Activated CD4-positive, alpha-beta T cell treated with anti-CD3 and anti-CD28 coated beads, Interleukin-2, amount 10 ng/mL, durations not matched to agents 24 days and 14 days (primary cell): Measurements from ENCODE around the gene KIF3A. TPM values are rescaled to one million over a fixed set of nuclear protein-coding genes. Genes with fewer than 3 reads are reported as not detected.

ENCODE experiments used
- DNase-seq: peaks from one replicate; pipeline ENCODE4 v3.0.0; 2022
- H3K27ac Mint-ChIP-seq: one replicate; pipeline ENCODE4 v1.8.0; 2022; ENCODE audit warnings: mild to moderate bottlenecking, mixed read lengths
- H3K27me3 Mint-ChIP-seq: one replicate; pipeline ENCODE4 v1.8.0; 2022; ENCODE audit warnings: mixed read lengths
- H3K36me3 Mint-ChIP-seq: one replicate; pipeline ENCODE4 v1.8.0; 2022; ENCODE audit warnings: low read depth, mild to moderate bottlenecking, mixed read lengths
- H3K4me1 Mint-ChIP-seq: one replicate; pipeline ENCODE4 v1.8.0; 2021; ENCODE audit warnings: mixed read lengths
- H3K4me3 Mint-ChIP-seq: one replicate; pipeline ENCODE4 v1.8.0; 2022; ENCODE audit warnings: mild to moderate bottlenecking, moderate library complexity, mixed read lengths
- H3K9me3 Mint-ChIP-seq: one replicate; pipeline ENCODE4 v1.8.0; 2021; ENCODE audit warnings: mixed read lengths
- intact Hi-C: fragments of 100-400 bp; cut with micrococcal nuclease; formaldehyde crosslinking; loops from one replicate; pipeline ENCODE4 v1.15.1; 2023
- total RNA-seq: library from RNA; stranded (reverse); gene quantifications from 2 replicates; pipeline ENCODE4 v1.2.3, GENCODE V29; 2022

Gene KIF3A
- total RNA-seq: 44.2 and 51.9 TPM in 2 replicates

DNA sequence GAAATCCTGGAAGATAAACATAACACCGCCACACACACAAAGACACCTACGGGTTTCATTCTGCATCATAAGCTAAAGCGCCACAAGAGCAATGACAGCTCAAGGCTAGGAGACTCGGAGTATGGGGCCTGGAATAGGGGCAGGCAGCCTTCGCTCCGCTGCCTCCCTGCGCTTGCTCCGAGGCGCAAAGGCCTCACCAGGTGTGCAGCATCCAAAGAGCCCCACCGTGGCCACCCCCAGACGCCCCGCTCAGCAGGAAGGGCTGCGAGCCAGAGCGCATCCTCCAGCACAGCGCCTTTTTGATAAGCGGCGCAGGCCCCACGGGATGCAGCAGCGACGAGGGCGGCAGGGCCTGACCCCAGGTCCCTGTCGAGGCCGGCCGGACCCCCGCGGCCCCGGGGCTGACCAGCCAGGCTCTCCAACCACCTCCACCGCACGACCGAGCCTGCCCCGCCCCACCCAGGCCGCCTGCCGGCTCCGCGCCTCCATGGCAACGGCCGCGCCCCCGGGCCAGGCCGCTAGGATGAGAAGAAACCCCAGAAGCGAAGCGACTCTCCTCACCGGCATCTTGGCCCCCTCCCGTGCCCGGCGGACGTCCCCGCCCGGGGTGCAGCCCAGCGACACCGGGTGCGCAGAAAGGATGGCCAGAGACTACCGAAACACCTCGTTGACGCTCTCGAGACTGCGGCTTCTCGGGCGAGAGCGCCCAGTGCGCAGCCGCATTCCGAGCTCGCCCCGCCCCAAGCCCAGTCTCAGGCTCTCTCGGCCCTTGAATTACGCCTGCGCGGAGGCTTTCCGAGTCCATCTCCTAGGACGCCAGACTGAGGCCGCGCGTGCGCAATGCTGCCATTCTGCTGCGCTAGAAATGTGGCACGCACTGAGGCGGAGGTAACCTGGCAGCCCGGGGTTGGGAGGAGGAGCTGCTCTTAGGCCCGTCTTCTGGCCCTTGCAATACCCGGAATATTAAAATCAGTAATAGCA is at the start of gene KIF3A:
TSS of gene KIF3A (minus strand) at position 694 of the 981 bp plus-strand sequence. CDS start at position 567, 127 bp downstream.
- Mint-ChIP-seq H3K27ac (peak within 1 kb of the TSS; percentile 92), H3K36me3 (peaks cover 20% of the 10 kb centered on the region), H3K27me3 (peaks cover 17% of the 10 kb centered on the region), H3K4me3 (peak within 1 kb of the TSS; percentile 91), H3K4me1 (peaks cover 40% of the 10 kb centered on the region), H3K9me3 (no peaks in the 10 kb centered on the region)
- DNase-seq: peak; percentile 100
- intact Hi-C loops: loop anchor here (1.0 to 10.0 kb wide), 11 partner anchors 10 to 350 kb away; partner anchors contain the start of genes CCNI2, GDF9, SEPTIN8 and UQCRQ

DNA sequence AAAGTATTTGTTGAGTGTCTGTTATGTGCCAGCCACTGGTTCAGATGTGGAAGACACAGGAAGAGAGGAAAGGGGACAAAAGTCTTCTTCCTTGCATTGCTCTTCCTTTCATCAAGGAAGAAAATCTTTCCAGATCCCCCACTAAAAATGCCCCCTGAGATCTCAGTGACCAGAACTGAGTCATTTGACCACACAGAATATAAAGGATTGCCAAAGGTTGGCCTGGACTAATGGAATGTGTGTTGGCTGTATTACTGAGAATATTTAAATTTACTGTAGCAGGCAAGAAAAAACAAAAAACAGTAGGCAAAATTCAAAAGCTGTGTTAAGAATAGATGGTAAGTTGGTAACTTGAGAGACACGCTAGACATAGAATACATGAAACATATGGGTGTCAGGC is 49.7 kb upstream of the KIF3A start:
- no peak for DNase-seq
- intact Hi-C loops: no loop called here
- Mint-ChIP-seq H3K36me3 (no peaks in the 10 kb centered on the region), H3K27me3 (peaks cover 24% of the 10 kb centered on the region), H3K4me1 (peaks cover 7% of the 10 kb centered on the region), H3K4me3 (no peak overlapping the region), H3K9me3 (no peaks in the 10 kb centered on the region), H3K27ac (no peak overlapping the region)

DNA sequence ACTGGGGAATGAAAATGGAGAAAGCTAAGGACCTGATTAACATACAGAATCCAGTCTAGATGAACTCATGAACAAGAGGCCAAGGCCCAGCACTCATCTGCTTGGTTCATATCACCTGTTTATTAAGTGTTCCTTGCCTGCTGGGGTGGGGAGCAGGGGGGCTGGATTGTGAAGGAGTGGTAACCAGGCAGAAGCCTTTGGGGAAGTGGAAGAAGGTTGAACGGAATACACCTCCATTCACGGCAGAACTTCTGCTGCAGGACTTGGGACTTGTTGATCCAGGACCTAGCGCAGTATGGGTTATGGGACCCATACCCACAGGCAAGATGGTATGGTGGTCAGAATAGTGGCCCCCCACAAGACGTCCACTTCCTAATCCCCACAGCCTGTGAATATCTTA is 48.5 kb upstream of the KIF3A start:
- H3K4me3 Mint-ChIP-seq: no peak overlapping the region
- peaks cover 36% of the 10 kb centered on the region for H3K27me3 Mint-ChIP-seq
- H3K4me1 Mint-ChIP-seq: peaks cover 15% of the 10 kb centered on the region
- no peak for DNase-seq
- H3K36me3 Mint-ChIP-seq: no peaks in the 10 kb centered on the region
- H3K27ac Mint-ChIP-seq: no peak overlapping the region
- intact Hi-C loops: no loop called here
- H3K9me3 Mint-ChIP-seq: no peaks in the 10 kb centered on the region

DNA sequence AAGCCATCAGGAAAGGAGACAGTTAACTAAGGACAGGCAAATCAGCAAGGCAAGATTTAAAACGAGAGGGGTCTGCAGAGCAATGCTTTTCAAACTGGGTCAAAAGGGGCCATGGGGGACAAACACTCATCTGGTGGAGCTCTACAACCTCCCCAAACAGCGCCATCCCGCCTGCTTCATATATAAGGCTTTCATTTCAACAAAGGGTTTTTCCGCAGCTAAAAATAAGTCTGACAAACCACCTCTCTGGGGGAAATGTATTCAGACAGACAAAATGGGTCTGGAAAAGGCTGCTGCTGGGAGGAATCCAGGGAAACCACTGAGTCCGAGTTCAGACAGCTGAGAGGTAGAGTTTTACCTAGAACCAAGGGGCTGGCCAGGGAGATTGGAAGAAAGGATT is 48.0 kb upstream of the KIF3A start:
- Mint-ChIP-seq H3K4me3 (no peak overlapping the region), H3K9me3 (no peaks in the 10 kb centered on the region), H3K27me3 (peaks cover 40% of the 10 kb centered on the region), H3K36me3 (no peaks in the 10 kb centered on the region), H3K4me1 (peaks cover 16% of the 10 kb centered on the region), H3K27ac (no peak overlapping the region)
- intact Hi-C loops: no loop called here
- DNase-seq: no peak

DNA sequence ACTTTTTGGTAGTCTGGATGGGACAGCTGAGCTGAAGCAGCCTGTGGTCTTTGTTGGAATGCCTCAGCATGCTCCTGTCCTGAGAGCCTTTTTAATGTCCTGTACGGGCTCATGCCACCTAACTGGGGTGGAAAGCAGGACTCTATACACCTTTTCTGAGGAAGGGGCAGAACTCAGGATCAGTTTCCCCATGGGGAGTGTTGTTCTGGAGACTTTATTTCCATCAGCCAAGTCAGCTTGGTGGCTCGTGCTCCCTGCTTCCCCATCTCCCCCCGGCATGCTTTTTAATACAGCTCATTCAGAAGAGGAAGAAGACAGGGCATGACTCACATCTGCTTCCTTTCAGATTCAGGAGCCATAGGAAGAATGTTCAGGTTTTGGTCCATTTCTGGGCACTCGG is 44.8 kb upstream of the KIF3A start:
- Mint-ChIP-seq H3K9me3 (no peaks in the 10 kb centered on the region), H3K36me3 (peaks cover 1% of the 10 kb centered on the region), H3K27ac (no peak overlapping the region), H3K27me3 (peaks cover 55% of the 10 kb centered on the region), H3K4me3 (no peak overlapping the region), H3K4me1 (peaks cover 34% of the 10 kb centered on the region)
- intact Hi-C loops: no loop called here
- DNase-seq: no peak

DNA sequence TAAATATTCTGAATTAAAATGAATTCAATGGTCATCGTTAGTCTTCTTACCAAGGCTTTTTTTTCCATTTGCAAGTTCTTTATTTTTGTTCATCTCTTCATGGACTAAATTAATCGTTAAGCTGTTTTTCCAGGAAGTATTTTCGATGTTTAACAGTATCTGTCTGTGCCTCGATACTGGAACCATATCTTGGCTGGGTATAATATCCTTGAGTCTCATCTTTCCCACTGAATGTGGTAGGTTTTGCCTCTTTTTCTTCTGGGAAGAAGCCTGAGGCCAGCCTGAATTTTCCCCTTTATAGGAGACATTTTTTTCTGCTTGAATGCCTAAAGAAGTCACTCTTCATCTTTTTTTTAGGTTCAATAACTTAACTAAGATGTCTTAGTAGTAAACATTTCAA is 43.7 kb upstream of the KIF3A start:
- Mint-ChIP-seq H3K4me1 (peaks cover 36% of the 10 kb centered on the region), H3K4me3 (no peak overlapping the region), H3K9me3 (no peaks in the 10 kb centered on the region), H3K27me3 (peaks cover 53% of the 10 kb centered on the region), H3K27ac (no peak overlapping the region), H3K36me3 (peaks cover 1% of the 10 kb centered on the region)
- no peak for DNase-seq
- intact Hi-C loops: no loop called here

DNA sequence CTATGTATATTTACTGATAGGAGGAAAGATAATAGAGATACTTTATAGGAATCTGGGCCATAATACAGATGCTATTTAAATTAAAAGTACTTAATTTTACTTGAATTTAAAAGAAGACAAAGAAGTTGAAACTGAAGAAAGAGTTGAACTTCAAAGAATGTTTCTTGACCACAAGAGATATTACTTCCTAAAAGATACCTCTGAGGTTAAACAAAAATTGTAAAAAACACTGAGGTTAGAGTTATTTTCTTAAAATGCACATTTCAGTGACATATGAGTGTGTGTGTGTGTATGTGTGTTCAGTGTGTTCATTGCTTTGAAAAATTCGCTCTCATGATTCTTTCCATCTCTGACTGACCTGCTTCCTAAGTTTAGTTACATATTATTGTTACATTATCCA is 43.2 kb upstream of the KIF3A start:
- Mint-ChIP-seq H3K36me3 (peaks cover 1% of the 10 kb centered on the region), H3K4me1 (peaks cover 39% of the 10 kb centered on the region), H3K27ac (no peak overlapping the region), H3K4me3 (no peak overlapping the region), H3K9me3 (no peaks in the 10 kb centered on the region), H3K27me3 (peaks cover 51% of the 10 kb centered on the region)
- DNase-seq: no peak
- intact Hi-C loops: no loop called here

DNA sequence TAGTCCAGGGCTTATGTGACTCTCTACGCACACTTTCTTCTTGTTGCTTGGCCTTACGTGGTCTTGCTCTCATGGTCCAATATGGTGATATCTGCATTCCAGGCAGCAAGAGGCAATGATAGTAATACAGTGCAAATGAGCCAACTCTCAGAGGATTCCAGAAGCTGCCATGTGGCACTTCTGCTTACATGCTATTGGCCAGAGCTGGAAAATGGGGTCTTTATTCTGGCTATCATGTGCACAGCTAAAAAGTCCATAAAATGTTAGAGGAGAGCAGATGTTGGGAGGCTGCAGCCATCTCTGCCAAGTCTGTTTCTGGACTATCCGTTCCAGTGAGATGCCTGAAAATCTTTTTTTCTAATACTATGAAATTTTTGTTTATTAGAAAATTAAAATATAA is 42.6 kb upstream of the KIF3A start:
- Mint-ChIP-seq H3K4me3 (no peak overlapping the region), H3K27me3 (peaks cover 50% of the 10 kb centered on the region), H3K36me3 (peaks cover 1% of the 10 kb centered on the region), H3K27ac (no peak overlapping the region), H3K9me3 (no peaks in the 10 kb centered on the region), H3K4me1 (peaks cover 42% of the 10 kb centered on the region)
- DNase-seq: no peak
- intact Hi-C loops: no loop called here

DNA sequence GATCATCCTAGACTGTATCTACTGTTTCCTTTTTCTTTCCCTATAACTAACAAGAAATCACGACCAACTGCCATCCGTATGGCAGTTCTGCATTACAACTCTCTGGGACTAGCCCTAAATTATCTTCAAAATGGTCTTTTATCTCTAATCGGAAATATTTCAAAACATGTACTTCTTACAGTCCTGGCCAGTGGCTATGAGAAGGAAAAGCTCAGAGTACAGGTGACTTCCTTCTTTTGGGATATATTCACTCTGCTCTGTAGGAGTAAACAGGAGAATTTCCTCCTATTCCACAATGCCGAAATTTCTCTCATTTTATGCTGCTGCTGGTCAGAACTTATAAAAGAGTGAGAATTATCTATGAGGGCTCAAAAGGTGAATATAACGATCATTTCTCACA is 41.5 kb upstream of the KIF3A start:
- no peak for DNase-seq
- Mint-ChIP-seq H3K4me3 (peak overlapping the region; percentile 11), H3K27ac (no peak overlapping the region), H3K36me3 (peaks cover 1% of the 10 kb centered on the region), H3K9me3 (no peaks in the 10 kb centered on the region), H3K27me3 (peaks cover 49% of the 10 kb centered on the region), H3K4me1 (peaks cover 42% of the 10 kb centered on the region)
- intact Hi-C loops: no loop called here

DNA sequence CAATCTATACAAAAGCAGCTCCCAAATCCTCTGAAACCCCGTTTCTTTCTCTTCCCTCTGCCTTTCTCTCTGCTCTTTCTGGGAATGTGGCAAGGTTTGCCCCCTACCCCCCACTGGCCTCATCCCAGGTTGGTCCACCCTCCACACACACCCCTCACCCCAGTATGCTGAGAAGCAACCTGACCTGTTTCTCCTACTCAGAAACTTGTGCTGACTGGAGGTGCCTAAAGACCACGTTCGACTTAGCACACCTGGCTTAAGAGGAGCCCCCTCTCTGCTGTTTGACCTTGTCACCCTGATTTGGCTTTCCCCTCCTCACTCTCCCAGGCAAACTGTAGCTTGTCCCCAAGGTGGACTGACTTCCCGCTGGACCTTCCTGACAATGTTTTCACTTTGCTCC is 40.8 kb upstream of the KIF3A start:
- Mint-ChIP-seq H3K9me3 (no peaks in the 10 kb centered on the region), H3K36me3 (peaks cover 3% of the 10 kb centered on the region), H3K4me3 (peak overlapping the region; percentile 87), H3K27ac (peak overlapping the region; percentile 82), H3K27me3 (peaks cover 48% of the 10 kb centered on the region), H3K4me1 (peaks cover 45% of the 10 kb centered on the region)
- intact Hi-C loops: no loop called here
- DNase-seq: no peak

DNA sequence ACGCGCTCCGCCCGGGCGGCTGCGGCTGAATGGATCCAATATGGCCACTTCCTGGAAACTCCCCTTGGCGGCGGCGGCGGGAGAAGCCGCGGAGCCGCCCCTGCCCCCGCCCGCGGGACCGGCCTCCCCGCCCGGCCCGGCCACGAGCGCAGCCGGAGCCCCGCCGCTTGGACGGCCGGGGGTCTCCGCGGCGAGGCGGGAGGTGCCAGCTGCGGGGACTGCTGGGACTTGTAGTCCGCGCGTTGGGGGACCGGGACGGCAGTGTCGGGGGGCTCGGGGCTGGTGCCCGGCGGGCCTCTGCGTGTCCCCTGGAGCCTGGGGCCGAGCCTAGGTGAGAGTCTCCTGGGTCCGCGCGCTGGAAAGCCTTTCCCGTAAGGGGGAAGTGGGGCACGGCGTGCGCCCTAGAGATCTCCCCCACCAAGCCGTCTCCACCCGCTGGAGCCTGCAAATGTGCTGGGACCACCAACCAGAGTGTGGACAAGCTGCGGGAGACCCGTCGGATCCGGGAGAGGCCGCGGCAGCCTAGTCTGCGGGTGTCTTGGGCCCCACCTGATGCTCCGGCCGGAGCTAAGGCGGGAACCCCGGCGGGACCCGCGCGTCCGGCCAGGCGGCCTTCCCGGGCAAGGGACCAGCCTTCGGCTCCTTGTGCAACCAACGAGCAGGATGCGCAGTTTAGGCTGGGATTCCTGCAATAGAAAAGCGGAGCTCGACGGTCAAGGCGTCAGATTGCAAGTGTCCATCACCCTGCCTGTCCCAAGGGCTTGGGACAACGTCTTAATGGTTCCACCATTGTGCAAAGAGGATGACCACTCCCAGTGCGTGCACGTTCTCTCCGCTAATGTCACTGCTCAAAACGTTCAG is 40.1 kb upstream of the KIF3A start, which contains the start of gene SEPTIN8:
TSS of gene SEPTIN8 (minus strand) at position 31 of the 861 bp plus-strand sequence. CDS start 102 bp downstream, outside the sequence.
- Mint-ChIP-seq H3K27ac (peak within 1 kb of the TSS; percentile 82), H3K4me3 (peak within 1 kb of the TSS; percentile 87), H3K36me3 (peaks cover 3% of the 10 kb centered on the region), H3K4me1 (peaks cover 46% of the 10 kb centered on the region), H3K9me3 (no peaks in the 10 kb centered on the region), H3K27me3 (peaks cover 44% of the 10 kb centered on the region)
- peak; percentile 88 for DNase-seq
- intact Hi-C loops: loop anchor here (2.0 kb wide), 2 partner anchors 25 to 41 kb away; partner anchors contain the start of gene KIF3A

DNA sequence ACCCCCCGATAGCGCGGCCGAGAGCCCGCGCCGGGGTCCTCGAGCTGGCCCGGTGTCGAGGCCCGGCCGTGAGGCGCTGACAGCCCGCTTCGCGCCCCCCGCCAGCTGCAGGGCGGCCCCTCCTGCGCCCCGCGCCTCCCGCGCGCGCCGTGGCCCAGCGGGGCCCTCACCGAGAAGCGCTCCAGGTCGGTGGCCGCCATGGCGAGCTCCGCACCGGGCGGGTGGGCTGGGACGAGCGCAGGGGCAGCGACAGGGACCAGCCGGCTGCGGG is 39.5 kb upstream of the KIF3A start:
- Mint-ChIP-seq H3K9me3 (no peaks in the 10 kb centered on the region), H3K4me3 (no peak overlapping the region), H3K4me1 (peaks cover 44% of the 10 kb centered on the region), H3K27ac (no peak overlapping the region), H3K27me3 (peaks cover 39% of the 10 kb centered on the region), H3K36me3 (peaks cover 3% of the 10 kb centered on the region)
- DNase-seq: no peak
- intact Hi-C loops: loop anchor here (2.0 kb wide), 2 partner anchors 24 to 40 kb away; partner anchors contain the start of gene KIF3A

DNA sequence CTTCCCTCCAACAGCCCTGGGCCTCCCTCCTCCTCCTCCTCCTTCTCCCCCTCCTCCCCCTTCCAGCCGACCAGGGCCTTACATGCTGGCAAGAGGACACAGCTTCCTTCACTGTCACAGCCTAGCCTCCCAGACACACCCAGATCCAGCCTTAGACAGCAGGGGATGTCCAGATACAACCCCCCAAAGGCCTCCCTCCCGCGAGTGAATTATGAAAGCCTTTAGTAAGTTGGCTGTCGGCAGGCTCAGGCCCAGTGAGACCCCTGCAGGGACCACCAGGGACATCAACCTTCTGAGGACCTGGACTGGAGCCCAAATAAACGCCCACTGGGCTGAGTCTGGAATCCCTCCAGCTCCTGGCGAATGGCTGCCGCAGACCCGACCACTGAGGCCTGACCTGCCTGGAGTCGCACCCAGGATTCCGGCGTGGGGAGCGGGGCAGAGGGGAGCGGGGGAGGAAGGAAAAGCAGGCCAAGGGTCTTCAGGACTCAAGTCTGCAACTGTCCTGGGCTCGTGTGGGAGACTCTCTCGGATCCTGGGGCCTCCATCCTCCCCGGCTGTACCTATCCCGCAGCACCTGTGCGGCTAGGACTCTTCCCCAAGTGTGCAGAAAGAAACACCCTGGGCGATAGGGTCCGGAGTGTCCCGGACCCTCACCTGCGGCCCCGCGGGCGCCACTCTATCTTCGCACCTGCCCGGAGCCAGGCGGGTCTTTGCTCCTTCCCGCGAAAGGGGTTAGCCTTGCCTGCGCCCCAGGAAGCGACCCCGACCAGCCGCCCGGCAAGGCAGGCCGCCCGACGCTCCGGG is 39.0 kb upstream of the KIF3A start:
- Mint-ChIP-seq H3K4me1 (peaks cover 40% of the 10 kb centered on the region), H3K27me3 (peaks cover 34% of the 10 kb centered on the region), H3K36me3 (peaks cover 3% of the 10 kb centered on the region), H3K9me3 (no peaks in the 10 kb centered on the region), H3K4me3 (peak overlapping the region; percentile 73), H3K27ac (peak overlapping the region; percentile 13)
- DNase-seq: peak; percentile 59
- intact Hi-C loops: loop anchor here (2.0 kb wide), 2 partner anchors 24 to 40 kb away; partner anchors contain the start of gene KIF3A
